Measurements from ENCODE around the gene SLC38A4.

DNA sequence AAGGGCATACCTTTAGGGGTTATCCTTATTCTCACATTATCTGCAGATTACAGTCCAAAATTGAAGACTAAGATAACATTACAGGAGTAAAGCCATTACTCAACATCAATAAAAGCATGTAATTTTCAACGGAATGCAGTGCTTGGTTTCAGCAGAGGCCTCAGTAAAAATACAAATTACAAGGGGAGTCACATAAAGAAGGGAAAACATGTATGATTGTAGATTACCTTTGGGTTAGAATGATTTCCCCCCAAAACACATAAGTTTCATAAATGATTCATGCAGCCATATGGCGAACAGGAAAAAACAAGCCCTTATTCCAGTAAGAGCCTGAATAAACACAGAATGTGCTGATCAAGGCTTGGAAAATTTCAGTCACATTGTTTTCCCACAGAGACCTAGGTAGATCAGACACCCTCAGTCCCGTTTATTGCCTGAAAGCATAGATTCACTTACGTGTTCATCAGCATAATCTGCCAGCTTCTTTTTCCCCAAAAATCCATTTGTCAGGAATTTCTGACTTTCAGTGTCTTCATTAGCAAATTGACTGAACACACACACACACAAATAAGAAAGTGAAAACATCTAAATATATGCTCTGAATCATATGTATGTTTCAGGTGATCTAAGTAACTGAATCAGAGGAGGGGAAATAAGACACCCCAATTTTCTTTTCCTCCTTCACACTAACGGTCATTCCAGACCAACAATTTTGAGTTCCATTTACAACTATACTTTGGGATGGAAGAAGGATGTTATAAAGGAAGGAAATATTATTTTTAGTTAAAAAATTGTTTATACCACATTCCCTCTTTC, 37.5 kb downstream of the SLC38A4 start:
- TF ChIP-seq, protein P1, sequence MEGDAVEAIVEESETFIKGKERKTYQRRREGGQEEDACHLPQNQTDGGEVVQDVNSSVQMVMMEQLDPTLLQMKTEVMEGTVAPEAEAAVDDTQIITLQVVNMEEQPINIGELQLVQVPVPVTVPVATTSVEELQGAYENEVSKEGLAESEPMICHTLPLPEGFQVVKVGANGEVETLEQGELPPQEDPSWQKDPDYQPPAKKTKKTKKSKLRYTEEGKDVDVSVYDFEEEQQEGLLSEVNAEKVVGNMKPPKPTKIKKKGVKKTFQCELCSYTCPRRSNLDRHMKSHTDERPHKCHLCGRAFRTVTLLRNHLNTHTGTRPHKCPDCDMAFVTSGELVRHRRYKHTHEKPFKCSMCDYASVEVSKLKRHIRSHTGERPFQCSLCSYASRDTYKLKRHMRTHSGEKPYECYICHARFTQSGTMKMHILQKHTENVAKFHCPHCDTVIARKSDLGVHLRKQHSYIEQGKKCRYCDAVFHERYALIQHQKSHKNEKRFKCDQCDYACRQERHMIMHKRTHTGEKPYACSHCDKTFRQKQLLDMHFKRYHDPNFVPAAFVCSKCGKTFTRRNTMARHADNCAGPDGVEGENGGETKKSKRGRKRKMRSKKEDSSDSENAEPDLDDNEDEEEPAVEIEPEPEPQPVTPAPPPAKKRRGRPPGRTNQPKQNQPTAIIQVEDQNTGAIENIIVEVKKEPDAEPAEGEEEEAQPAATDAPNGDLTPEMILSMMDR (IDR thresholded peaks at IDR 0.05): no peak
- TF ChIP-seq POLR2A (IDR thresholded peaks at IDR 0.05) (no peak), POLR2AphosphoS5 (IDR thresholded peaks at IDR 0.05) (no peak), EP300 (IDR thresholded peaks at IDR 0.05) (no peak)
